Ovary (tissue), 3 donors: ENCODE data around the gene TMEM198.

Experiments used
- CTCF ChIP-seq, 3 donors: fragments of 450-650 bp in 2 of 3; fragments of 200-600 bp in 1 of 3; IDR thresholded peaks; one replicate each; pipeline versions ENCODE4 v1.5.1 to v1.8.0; 2016 to 2022; ENCODE audit warnings: antibody characterized with exemption in 3 of 3, mild to moderate bottlenecking in 1 of 3
- EP300 ChIP-seq: sonication (generic); formaldehyde crosslinking; IDR thresholded peaks from one replicate; pipeline ENCODE4 v1.6.1; 2017; ENCODE audit warnings: antibody characterized with exemption
- POLR2A ChIP-seq: fragments of 450-650 bp; IDR thresholded peaks from one replicate; pipeline ENCODE4 v1.6.1; 2017; ENCODE audit warnings: antibody characterized with exemption, mild to moderate bottlenecking, moderate library complexity
- donor health status: DM: no; HTN: no; CAD: no.

GRCh38 chr2:219560037-219560892, 16.4 kb downstream of the TMEM198 start:
- TF ChIP-seq POLR2A (no peak), CTCF (IDR thresholded peaks at IDR 0.05) (peak; percentile 25 to 49 (median 32)), EP300 (no peak)
